ENCODE measurements around the gene TFR2.

DNA sequence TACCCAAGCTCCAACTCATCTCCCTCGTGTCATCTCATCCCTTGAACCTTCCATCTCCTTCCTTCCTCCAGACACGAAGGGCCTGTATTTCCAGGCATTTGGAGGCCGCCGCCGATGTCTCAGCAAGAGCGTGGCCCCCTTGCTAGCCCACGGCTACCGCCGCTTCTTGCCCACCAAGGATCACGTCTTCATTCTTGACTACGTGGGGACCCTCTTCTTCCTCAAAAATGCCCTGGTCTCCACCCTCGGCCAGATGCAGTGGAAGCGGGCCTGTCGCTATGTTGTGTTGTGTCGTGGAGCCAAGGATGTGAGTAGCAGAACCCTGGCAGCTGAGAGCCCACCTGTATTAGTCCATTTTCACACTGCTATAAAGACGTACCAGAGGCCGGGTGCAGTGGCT is 49.8 kb downstream of the TFR2 start:
- no peak for TF ChIP-seq GATA2 (IDR thresholded peaks at IDR 0.05; ENCODE audit: insufficient read depth, insufficient read length, low read depth, low read length)
- TF ChIP-seq MAX (IDR thresholded peaks at IDR 0.05; ENCODE audit: insufficient read depth, insufficient read length), result no peak
- TF ChIP-seq CTCF (IDR thresholded peaks at IDR 0.05; ENCODE audit: extremely low read depth in 1 of 2, insufficient read depth in 1 of 2, low read depth in 1 of 2, low read length in 2 of 2), result no peak
- no peak for TF ChIP-seq EZH2 (IDR thresholded peaks at IDR 0.05; ENCODE audit: borderline replicate concordance, low read depth, low read length, severe bottlenecking)
- no peak for TF ChIP-seq POLR2A (IDR thresholded peaks at IDR 0.05; ENCODE audit: low read depth, low read length)
- TF ChIP-seq FOS (IDR thresholded peaks at IDR 0.05; ENCODE audit: borderline replicate concordance, insufficient read depth, low read length), result no peak
- no peak for TF ChIP-seq POLR2AphosphoS5 (IDR thresholded peaks at IDR 0.05; ENCODE audit: insufficient read depth, low read depth, low read length)
- no peak for TF ChIP-seq JUN (IDR thresholded peaks at IDR 0.05; ENCODE audit: borderline replicate concordance, insufficient read depth, insufficient read length, low read depth)
- no peak for TF ChIP-seq MYC (IDR thresholded peaks at IDR 0.05; ENCODE audit: low read depth, low read length)
